OCI-LY1 (cell line): ENCODE measurements around the gene INSR.

Experiments used
- CTCF ChIP-seq: fragments of 200-600 bp; sonication (generic), shearing (Covaris generic); IDR thresholded peaks from 2 replicates; pipeline ENCODE4 v1.5.1; 2017; ENCODE audit warnings: mild to moderate bottlenecking, antibody characterized with exemption, low read length, moderate library complexity, mixed read lengths
- EZH2 ChIP-seq: fragments of 200-600 bp; sonication (generic), shearing (Covaris generic); IDR thresholded peaks from 2 replicates; pipeline ENCODE4 v1.8.0; 2017; ENCODE audit warnings: borderline replicate concordance, mixed run types, mild to moderate bottlenecking, antibody characterized with exemption, low read length, moderate library complexity, mixed read lengths

GRCh38 chr19:7215176-7215575 is 79.0 kb downstream of the INSR start:
- TF ChIP-seq CTCF (no peak), EZH2 (no peak)
